ENCODE measurements around the gene LRIG1. TPM values are rescaled to one million over a fixed set of nuclear protein-coding genes. Genes with fewer than 3 reads are reported as not detected.

LRIG1 gene
- total RNA-seq, 1 experiment from 2014 or later: 24.1 TPM

- TF ChIP-seq CTCF (conservative IDR thresholded peaks at IDR 0.05; ENCODE audit: low read depth, low read length) (no peak), EZH2 (IDR thresholded peaks at IDR 0.05; ENCODE audit: borderline replicate concordance, low read depth, low read length, poor library complexity, severe bottlenecking) (no peak)
- Histone ChIP-seq H3K4me3 (ENCODE audit: low read depth, low read length, poor library complexity, severe bottlenecking) (no peak overlapping the region), H3K4me1 (ENCODE audit: insufficient read depth, low read length, poor library complexity, severe bottlenecking) (peaks cover 15% of the 10 kb centered on the region), H3K27me3 (replicated peaks; ENCODE audit: insufficient read depth, low read depth, low read length, poor library complexity) (no peaks in the 10 kb centered on the region), H3K36me3 (ENCODE audit: insufficient read depth, low read length, poor library complexity, severe bottlenecking) (no peaks in the 10 kb centered on the region), H3K9me3 (ENCODE audit: low read depth, low read length, poor library complexity, severe bottlenecking) (no peaks in the 10 kb centered on the region), H3K27ac (ENCODE audit: low read depth, low read length, poor library complexity, severe bottlenecking) (no peak overlapping the region)
- intact Hi-C loops (cut with micrococcal nuclease; ENCODE audit: unreplicated experiment): loop anchor here (5.0 kb wide), 1 partner anchor 76 kb away; no protein-coding TSS in a partner anchor
- CTCF ChIA-PET: no interaction called here
- POLR2A ChIA-PET (ENCODE audit: low non-redundant PET): no interaction called here
- no TSS peak for BruUV-seq (replicated peaks)
- DNase-seq (ENCODE audit: low spot score): no peak
These were observed 2.2 kb upstream of the LRIG1 start for GRCh38 chr3:66502981-66503380.

GRCh38 chr3:66502245-66502874 lies 1.5 kb upstream of the LRIG1 start:
- intact Hi-C loops (cut with micrococcal nuclease; ENCODE audit: unreplicated experiment): loop anchor here (5.0 kb wide), 1 partner anchor 75 kb away; no protein-coding TSS in a partner anchor
- POLR2A ChIA-PET (ENCODE audit: low non-redundant PET): no interaction called here
- CTCF ChIA-PET: no interaction called here

GRCh38 chr3:66501483-66502244 lies 842 bp upstream of the LRIG1 start:
- CTCF ChIA-PET: no interaction called here
- no peak for TF ChIP-seq EZH2 (IDR thresholded peaks at IDR 0.05; ENCODE audit: borderline replicate concordance, low read depth, low read length, poor library complexity, severe bottlenecking)
- TF ChIP-seq CTCF (conservative IDR thresholded peaks at IDR 0.05; ENCODE audit: low read depth, low read length): no peak
- H3K27ac ChIP-seq (ENCODE audit: low read depth, low read length, poor library complexity, severe bottlenecking): no peak overlapping the region

More at GRCh38 chr3:66502245-66502874, 1.5 kb upstream of the LRIG1 start:
- no peaks in the 10 kb centered on the region for H3K27me3 ChIP-seq (replicated peaks; ENCODE audit: insufficient read depth, low read depth, low read length, poor library complexity)
- TF ChIP-seq CTCF (conservative IDR thresholded peaks at IDR 0.05; ENCODE audit: low read depth, low read length) (no peak), EZH2 (IDR thresholded peaks at IDR 0.05; ENCODE audit: borderline replicate concordance, low read depth, low read length, poor library complexity, severe bottlenecking) (no peak)
- no peaks in the 10 kb centered on the region for H3K36me3 ChIP-seq (ENCODE audit: insufficient read depth, low read length, poor library complexity, severe bottlenecking)
- no TSS peak for BruUV-seq (replicated peaks)
- peaks cover 11% of the 10 kb centered on the region for H3K4me1 ChIP-seq (ENCODE audit: insufficient read depth, low read length, poor library complexity, severe bottlenecking)
- no peak for DNase-seq (ENCODE audit: low spot score)
- no peak overlapping the region for H3K4me3 ChIP-seq (ENCODE audit: low read depth, low read length, poor library complexity, severe bottlenecking)
- no peaks in the 10 kb centered on the region for H3K9me3 ChIP-seq (ENCODE audit: low read depth, low read length, poor library complexity, severe bottlenecking)
- H3K27ac ChIP-seq (ENCODE audit: low read depth, low read length, poor library complexity, severe bottlenecking): no peak overlapping the region

More at GRCh38 chr3:66501483-66502244, 842 bp upstream of the LRIG1 start:
- peak overlapping the region; percentile 75 for H3K4me3 ChIP-seq (ENCODE audit: low read depth, low read length, poor library complexity, severe bottlenecking)
- H3K4me1 ChIP-seq (ENCODE audit: insufficient read depth, low read length, poor library complexity, severe bottlenecking): peaks cover 12% of the 10 kb centered on the region
- intact Hi-C loops (cut with micrococcal nuclease; ENCODE audit: unreplicated experiment): loop anchor here (5.0 kb wide), 1 partner anchor 74 kb away; no protein-coding TSS in a partner anchor
- H3K27me3 ChIP-seq (replicated peaks; ENCODE audit: insufficient read depth, low read depth, low read length, poor library complexity): no peaks in the 10 kb centered on the region
- BruUV-seq (replicated peaks): no TSS peak
- DNase-seq (ENCODE audit: low spot score): no peak
- POLR2A ChIA-PET (ENCODE audit: low non-redundant PET): no interaction called here
- H3K36me3 ChIP-seq (ENCODE audit: insufficient read depth, low read length, poor library complexity, severe bottlenecking): no peaks in the 10 kb centered on the region
- H3K9me3 ChIP-seq (ENCODE audit: low read depth, low read length, poor library complexity, severe bottlenecking): no peaks in the 10 kb centered on the region

Measured in A673 (cell line).